Lower leg skin (tissue), 4 donors: Measurements from ENCODE around the gene SIGLECL1. TPM values are rescaled to one million over a fixed set of nuclear protein-coding genes. Genes with fewer than 3 reads are reported as not detected.

Source experiments
- DNase-seq, 2 donors: peaks; one replicate each; pipeline ENCODE4 v3.0.0-alpha.2; 2019; ENCODE audit warnings: low spot score in 2 of 2
- H3K4me3 ChIP-seq: fragments of 200-600 bp; sonication (generic); 2 replicates; pipeline ENCODE4 v1.5.1; 2017; ENCODE audit warnings: mild to moderate bottlenecking, low read depth; ENCODE audit not compliant: poor library complexity, severe bottlenecking
- POLR2A ChIP-seq, 2 donors: fragments of 450-650 bp; IDR thresholded peaks; one replicate each; pipeline ENCODE4 v1.6.1; 2016 to 2017; ENCODE audit warnings: antibody characterized with exemption in 2 of 2, mild to moderate bottlenecking in 1 of 2, moderate library complexity in 1 of 2
- WGBS, 2 donors: methylation state at CpG; one replicate each; pipeline ENCODE4 v1.1.5; 2018; 5-methylcytosine and 5-hydroxymethylcytosine counted together
- intact Hi-C: fragments of 100-400 bp; cut with DNase I; formaldehyde crosslinking; loops from one replicate; pipeline ENCODE4 v1.15.0; 2023; ENCODE audit warnings: low total_unique reads
- total RNA-seq, 4 donors: library from RNA; depleted of rRNA; stranded (reverse); fragments of >200 nt; gene quantifications; one replicate each; pipeline ENCODE4 v1.1.0, GENCODE V29; 2016
- TF ChIP-seq, protein P1 (sequence below), 3 donors: fragments of 450-650 bp; IDR thresholded peaks; one replicate each; pipeline ENCODE4 v1.5.1; 2016; ENCODE audit warnings: antibody characterized with exemption in 3 of 3, mild to moderate bottlenecking in 3 of 3, moderate library complexity in 2 of 3

Gene SIGLECL1
- total RNA-seq, 4 donors from 2014 or later: not detected

DNA sequence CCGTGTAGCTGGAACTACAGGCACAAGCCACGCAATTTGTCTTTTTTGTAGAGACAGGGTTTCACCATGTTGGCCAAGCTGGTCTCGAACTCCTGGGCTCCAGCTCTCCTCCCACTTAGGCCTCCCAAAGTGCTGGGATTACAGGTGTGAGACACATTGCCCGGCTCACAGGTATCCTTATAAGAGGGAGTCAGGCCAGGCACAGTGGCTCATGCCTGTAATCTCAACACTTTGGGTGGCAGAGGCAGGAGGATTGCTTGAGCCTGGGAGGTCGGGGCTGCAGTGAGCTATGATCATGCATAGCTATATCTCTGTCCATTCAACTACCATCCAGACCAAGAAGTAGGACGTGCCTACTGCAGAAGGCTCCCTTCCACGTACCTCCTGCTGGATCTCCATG, 50.4 kb downstream of the SIGLECL1 start:
- no peak overlapping the region for H3K4me3 ChIP-seq
- TF ChIP-seq, protein P1, sequence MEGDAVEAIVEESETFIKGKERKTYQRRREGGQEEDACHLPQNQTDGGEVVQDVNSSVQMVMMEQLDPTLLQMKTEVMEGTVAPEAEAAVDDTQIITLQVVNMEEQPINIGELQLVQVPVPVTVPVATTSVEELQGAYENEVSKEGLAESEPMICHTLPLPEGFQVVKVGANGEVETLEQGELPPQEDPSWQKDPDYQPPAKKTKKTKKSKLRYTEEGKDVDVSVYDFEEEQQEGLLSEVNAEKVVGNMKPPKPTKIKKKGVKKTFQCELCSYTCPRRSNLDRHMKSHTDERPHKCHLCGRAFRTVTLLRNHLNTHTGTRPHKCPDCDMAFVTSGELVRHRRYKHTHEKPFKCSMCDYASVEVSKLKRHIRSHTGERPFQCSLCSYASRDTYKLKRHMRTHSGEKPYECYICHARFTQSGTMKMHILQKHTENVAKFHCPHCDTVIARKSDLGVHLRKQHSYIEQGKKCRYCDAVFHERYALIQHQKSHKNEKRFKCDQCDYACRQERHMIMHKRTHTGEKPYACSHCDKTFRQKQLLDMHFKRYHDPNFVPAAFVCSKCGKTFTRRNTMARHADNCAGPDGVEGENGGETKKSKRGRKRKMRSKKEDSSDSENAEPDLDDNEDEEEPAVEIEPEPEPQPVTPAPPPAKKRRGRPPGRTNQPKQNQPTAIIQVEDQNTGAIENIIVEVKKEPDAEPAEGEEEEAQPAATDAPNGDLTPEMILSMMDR (IDR thresholded peaks at IDR 0.05): no peak
- no peak for TF ChIP-seq POLR2A (IDR thresholded peaks at IDR 0.05)
- DNase-seq: peak in 1 of 2 donors; percentile 49
- intact Hi-C loops: no loop called here
- WGBS, 2 donors: 70 to 72% methylated on average over 7 of the region's 7 CpGs

DNA sequence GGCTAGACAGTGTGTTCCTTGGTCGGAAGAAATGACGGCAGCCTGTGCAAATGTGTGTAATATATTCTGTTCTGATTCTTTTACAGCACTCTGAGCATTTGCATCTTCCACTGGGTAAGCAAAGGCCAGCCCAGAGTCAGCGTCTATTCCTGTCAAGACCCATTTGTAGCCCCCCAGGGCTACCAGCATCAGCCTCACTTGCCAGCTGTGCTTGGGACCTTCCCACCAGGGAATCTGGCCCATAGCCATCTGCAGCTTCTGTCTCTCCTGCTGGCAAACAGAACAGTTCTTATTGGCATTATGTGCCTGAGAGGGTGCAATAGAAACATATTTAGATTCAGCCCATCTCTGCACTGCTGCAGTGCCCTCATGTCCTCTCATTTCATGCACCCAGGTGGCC, 54.6 kb downstream of the SIGLECL1 start:
- intact Hi-C loops: no loop called here
- no peak for TF ChIP-seq POLR2A (IDR thresholded peaks at IDR 0.05)
- 81 to 86% methylated on average over 3 of the region's 3 CpGs for WGBS, 2 donors
- H3K4me3 ChIP-seq: no peak overlapping the region
- peak in 1 of 2 donors; percentile 50 for DNase-seq

DNA sequence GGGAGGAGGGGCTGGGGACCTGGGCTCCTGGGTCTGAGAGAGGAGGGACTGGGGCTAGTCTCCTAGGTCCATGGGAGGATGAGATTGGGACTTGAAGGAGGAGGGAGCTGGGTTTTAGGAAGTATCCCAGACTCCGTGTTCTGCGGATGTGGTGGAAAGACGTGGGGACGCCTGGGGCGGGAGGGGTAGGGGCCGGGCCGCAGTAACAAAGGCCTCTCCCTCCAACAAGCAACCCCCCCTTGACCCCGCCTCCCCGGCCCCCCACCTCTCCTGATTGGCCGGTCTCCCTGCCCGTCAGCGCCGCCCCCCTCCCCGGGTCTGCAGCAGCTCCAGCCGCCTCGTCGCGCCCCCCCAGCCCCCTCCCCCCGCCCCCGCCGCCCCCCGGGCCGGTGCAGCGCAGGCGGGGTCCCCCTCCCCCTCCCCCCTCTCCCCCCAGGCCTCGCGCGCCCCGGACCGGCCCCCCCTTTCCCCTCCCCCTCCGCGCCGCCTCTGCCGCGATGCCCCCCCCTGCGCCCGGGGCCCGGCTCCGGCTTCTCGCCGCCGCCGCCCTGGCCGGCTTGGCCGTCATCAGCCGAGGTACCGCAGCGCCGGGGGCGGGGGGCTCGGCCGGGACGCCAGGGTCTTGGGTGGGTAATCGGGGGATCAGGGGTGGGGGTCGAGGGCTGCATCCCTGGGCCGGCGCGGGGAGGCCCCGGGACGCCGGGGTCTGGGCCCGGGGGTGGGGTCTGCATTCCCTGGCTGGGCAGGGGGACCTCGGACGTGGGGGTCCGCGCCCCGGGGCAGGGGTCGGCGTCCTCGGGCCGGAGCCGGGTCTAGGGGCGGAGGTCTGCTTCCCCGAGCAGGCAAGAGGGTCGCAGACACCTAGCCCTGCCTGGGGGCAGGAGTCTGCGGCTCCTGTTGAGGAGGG, 60.7 kb downstream of the SIGLECL1 start, which contains the start of gene IGLON5:
Gene IGLON5, plus strand, starts transcription at position 294 of the 907 bp plus-strand sequence. Its CDS starts 204 bp downstream, at position 498.
- TF ChIP-seq, protein P1 (IDR thresholded peaks at IDR 0.05): no peak
- TF ChIP-seq POLR2A (IDR thresholded peaks at IDR 0.05): no peak
- no peak for DNase-seq
- intact Hi-C loops: no loop called here
- no peak within 1 kb of the TSS for H3K4me3 ChIP-seq
- 5 to 13% methylated on average over 4 to 9 of the region's 76 CpGs for WGBS, 2 donors

DNA sequence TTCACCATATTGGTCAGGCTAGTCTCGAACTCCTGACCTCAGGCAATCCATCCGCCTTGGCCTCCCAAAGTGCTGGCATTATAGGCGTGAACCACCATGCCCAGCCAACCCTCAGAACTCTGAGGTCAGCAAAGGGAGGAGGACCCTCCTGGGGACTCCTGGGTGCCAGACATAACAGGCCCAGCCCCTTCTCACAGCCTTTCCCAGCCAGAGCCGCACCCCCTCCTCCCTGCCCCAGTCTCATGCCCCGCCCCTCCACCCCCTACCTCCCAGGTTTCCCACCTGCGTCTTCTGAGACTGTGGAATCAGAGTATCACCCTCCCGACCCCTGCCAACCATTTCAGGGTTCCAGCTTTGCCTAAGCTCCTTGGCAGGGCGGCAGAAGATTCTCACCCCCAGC, 65.8 kb downstream of the SIGLECL1 start:
- intact Hi-C loops: no loop called here
- no peak for DNase-seq
- 62 to 76% methylated on average over 8 of the region's 8 CpGs for WGBS, 2 donors
- TF ChIP-seq POLR2A (IDR thresholded peaks at IDR 0.05): no peak
- TF ChIP-seq, protein P1 (IDR thresholded peaks at IDR 0.05): no peak
- no peak overlapping the region for H3K4me3 ChIP-seq

DNA sequence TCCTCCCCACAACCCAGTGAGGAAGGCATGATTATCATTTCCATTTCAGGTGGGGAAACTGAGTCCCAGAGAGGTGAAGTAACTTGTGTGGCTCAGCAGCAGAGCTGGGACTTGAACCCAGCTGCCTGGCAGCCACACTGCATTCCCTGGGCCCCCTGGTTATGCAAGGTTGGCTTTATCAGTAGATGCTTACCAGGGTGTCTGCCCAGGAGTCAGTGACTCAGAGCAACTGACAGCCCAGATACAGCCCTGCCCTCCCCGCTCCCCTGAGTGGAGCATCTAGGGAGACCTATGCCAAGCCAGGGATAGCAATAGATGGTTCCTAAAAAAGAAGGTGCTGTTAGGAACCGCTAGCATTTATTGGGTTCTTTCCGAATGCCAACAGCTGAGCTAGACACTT, 66.5 kb downstream of the SIGLECL1 start:
- 69 to 86% methylated on average over 3 of the region's 3 CpGs for WGBS, 2 donors
- H3K4me3 ChIP-seq: no peak overlapping the region
- intact Hi-C loops: no loop called here
- TF ChIP-seq, protein P1 (IDR thresholded peaks at IDR 0.05): no peak
- TF ChIP-seq POLR2A (IDR thresholded peaks at IDR 0.05): no peak
- no peak for DNase-seq

DNA sequence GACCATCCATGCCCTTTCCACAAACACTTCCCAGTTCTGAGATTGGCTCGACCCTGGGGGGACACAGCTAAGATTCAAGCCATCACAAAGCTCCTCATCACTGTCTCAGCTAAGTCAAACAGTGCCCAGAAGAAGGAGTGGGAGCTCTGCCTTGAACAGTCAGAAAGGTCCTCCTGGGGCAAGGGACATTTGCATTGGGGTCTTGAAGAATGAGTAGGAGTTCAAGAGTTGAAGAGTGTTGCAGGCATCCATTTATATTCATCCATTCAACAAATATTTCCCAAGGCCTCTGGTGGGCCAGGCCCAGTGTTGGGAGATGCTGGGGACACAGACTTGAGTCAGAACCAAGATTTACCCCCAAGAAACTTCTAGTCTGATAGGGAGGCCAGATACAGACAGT, 67.1 kb downstream of the SIGLECL1 start:
- TF ChIP-seq POLR2A (IDR thresholded peaks at IDR 0.05): no peak
- TF ChIP-seq, protein P1 (IDR thresholded peaks at IDR 0.05): no peak
- intact Hi-C loops: no loop called here

More for the DNA sequence above, 67.1 kb downstream of the SIGLECL1 start:
- H3K4me3 ChIP-seq: no peak overlapping the region
- no peak for DNase-seq
- WGBS, 2 donors: 71% methylated on average over 1 of the region's 1 CpG
